ENCODE data around the gene PPT1.
"Not testable (repeated sequence)": the region's sequence is repeated elsewhere in the genome, so short reads cannot be mapped to it uniquely, and the experiment has no call there.

Gene PPT1

GRCh38 chr1:40049725-40050124, 47.3 kb downstream of the PPT1 start:
- Mint-ChIP-seq H3K4me1 (peaks cover 71% of the 10 kb centered on the region), H3K27me3 (no peaks in the 10 kb centered on the region), H3K9me3 (no peaks in the 10 kb centered on the region), H3K27ac (peak overlapping the region; percentile 65), H3K36me3 (peaks cover 42% of the 10 kb centered on the region), H3K4me3 (no peak overlapping the region)
- ATAC-seq: peak; percentile 39

DNA sequence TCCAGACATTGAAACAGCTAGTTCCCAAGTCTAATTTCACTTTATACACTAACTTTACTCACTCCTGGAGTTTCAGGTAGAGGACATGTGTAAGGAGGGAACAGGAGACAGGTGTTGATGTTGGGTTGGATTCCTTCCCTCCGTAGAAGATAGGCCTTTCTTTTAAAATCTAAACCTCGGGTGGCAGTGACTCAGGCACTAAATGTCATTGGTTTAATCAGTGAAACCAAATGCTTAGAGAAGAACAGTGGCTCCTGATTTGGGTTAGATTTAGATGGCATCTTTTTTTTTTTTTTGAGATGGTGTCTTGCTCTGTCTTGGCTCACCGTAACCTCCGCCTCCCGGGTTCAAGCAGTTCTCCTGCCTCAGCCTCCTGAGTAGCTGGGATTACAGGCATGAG, 49.3 kb downstream of the PPT1 start:
- Mint-ChIP-seq H3K4me1 (peaks cover 70% of the 10 kb centered on the region), H3K27ac (peak overlapping the region; percentile 57), H3K36me3 (peaks cover 39% of the 10 kb centered on the region), H3K9me3 (no peaks in the 10 kb centered on the region), H3K27me3 (no peaks in the 10 kb centered on the region), H3K4me3 (no peak overlapping the region)
- ATAC-seq: no peak

DNA sequence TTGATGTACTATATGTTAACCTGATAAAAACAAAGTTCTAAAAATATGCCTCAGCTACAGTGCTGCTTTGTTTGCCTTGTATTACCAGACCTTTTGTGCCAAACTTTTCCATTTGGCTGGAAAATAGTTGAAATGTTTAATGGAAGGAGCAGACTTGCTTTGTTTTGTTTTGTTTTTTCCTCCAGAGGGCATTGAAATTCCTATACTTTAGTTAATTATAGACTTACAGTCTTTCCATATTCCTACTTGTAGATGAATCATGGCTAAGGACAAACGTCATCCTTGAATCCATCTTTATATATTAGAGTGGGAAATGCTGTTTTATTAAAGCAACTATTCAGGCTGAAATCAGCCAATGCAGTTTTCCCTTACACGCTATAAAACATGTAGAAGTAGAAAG, 49.8 kb downstream of the PPT1 start:
- Mint-ChIP-seq H3K27ac (peak overlapping the region; percentile 57), H3K27me3 (no peaks in the 10 kb centered on the region), H3K9me3 (no peaks in the 10 kb centered on the region), H3K4me1 (peaks cover 74% of the 10 kb centered on the region), H3K36me3 (peaks cover 44% of the 10 kb centered on the region), H3K4me3 (no peak overlapping the region)
- ATAC-seq: no peak

GRCh38 chr1:40045766-40046165, 51.3 kb downstream of the PPT1 start:
- Mint-ChIP-seq H3K4me1 (peaks cover 79% of the 10 kb centered on the region), H3K4me3 (peak overlapping the region; percentile 34), H3K27me3 (no peaks in the 10 kb centered on the region), H3K36me3 (peaks cover 46% of the 10 kb centered on the region), H3K9me3 (no peaks in the 10 kb centered on the region), H3K27ac (peak overlapping the region; percentile 69)
- ATAC-seq: no peak

GRCh38 chr1:40045182-40045581, 51.9 kb downstream of the PPT1 start:
- H3K36me3 Mint-ChIP-seq: peaks cover 43% of the 10 kb centered on the region

GRCh38 chr1:40044110-40044509, 52.9 kb downstream of the PPT1 start:
- no peak for ATAC-seq
- no peak overlapping the region for H3K27ac Mint-ChIP-seq
- peaks cover 71% of the 10 kb centered on the region for H3K4me1 Mint-ChIP-seq
- peak overlapping the region; percentile 10 for H3K4me3 Mint-ChIP-seq
- no peaks in the 10 kb centered on the region for H3K27me3 Mint-ChIP-seq
- no peaks in the 10 kb centered on the region for H3K9me3 Mint-ChIP-seq
- H3K36me3 Mint-ChIP-seq: peaks cover 35% of the 10 kb centered on the region

More at GRCh38 chr1:40045182-40045581, 51.9 kb downstream of the PPT1 start:
- Mint-ChIP-seq H3K9me3 (no peaks in the 10 kb centered on the region), H3K4me3 (peak overlapping the region; percentile 55), H3K4me1 (peaks cover 75% of the 10 kb centered on the region), H3K27ac (peak overlapping the region; percentile 69), H3K27me3 (no peaks in the 10 kb centered on the region)
- no peak for ATAC-seq

GRCh38 chr1:40042341-40042740, 54.7 kb downstream of the PPT1 start:
- Mint-ChIP-seq H3K27ac (peak overlapping the region; percentile 96), H3K36me3 (peaks cover 25% of the 10 kb centered on the region), H3K4me1 (peaks cover 68% of the 10 kb centered on the region)

GRCh38 chr1:40041466-40041838, 55.6 kb downstream of the PPT1 start:
- no peaks in the 10 kb centered on the region for H3K9me3 Mint-ChIP-seq
- H3K4me3 Mint-ChIP-seq: peak overlapping the region; percentile 88
- H3K36me3 Mint-ChIP-seq: peaks cover 24% of the 10 kb centered on the region
- no peaks in the 10 kb centered on the region for H3K27me3 Mint-ChIP-seq
- peaks cover 66% of the 10 kb centered on the region for H3K4me1 Mint-ChIP-seq
- peak overlapping the region; percentile 96 for H3K27ac Mint-ChIP-seq
- no peak for ATAC-seq

More at GRCh38 chr1:40042341-40042740, 54.7 kb downstream of the PPT1 start:
- Mint-ChIP-seq H3K4me3 (peak overlapping the region; percentile 70), H3K27me3 (no peaks in the 10 kb centered on the region), H3K9me3 (no peaks in the 10 kb centered on the region)
- ATAC-seq: no peak

- H3K36me3 Mint-ChIP-seq: peaks cover 24% of the 10 kb centered on the region
- H3K27me3 Mint-ChIP-seq: no peaks in the 10 kb centered on the region
- H3K9me3 Mint-ChIP-seq: no peaks in the 10 kb centered on the region
- peak within 1 kb of the TSS; percentile 96 for H3K27ac Mint-ChIP-seq
- peak within 1 kb of the TSS; percentile 88 for H3K4me3 Mint-ChIP-seq
- peaks cover 62% of the 10 kb centered on the region for H3K4me1 Mint-ChIP-seq
- peak; percentile 95 for ATAC-seq
Observed at GRCh38 chr1:40040511-40041465, 56.3 kb downstream of the PPT1 start, which contains the start of gene CAP1. TSS of gene CAP1 (plus strand) at chr1:40040729. CDS start at chr1:40059347, 18,618 bp downstream.

DNA sequence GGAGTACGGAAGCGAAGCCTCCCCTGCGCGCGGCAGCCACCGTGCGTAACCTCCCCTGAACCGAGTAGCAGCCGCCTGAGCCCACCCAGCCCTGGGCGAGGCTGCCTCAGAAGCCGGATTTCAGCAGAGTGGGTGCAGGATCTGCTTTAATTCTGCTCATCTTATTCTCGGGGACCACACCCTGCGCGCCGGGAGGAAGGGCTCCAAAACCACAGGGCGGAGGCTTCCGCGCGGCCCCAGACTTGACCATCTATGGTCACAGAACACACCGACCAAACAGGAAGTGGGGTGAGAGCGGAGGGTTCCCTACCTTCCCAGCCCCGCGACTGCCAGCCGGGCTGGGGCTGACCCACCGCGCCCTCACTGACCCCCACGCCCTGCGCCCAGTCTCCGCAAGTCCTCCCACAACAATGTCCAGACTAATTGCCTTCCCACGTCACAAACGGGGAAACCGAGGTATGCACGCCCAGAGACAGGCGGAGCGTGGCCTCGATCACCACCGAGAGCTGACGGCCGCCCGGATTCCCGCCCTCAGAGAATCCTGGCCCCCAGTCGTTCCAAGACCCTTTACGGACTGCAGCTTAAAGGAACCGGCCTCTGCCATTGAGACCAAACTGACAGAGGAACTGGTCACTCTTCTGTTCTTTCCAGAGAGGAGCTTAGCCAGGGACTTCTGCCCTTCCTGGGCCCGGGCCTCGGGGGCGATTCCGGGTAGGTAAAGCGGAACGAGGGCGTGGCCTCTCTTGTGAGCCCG, 57.1 kb downstream of the PPT1 start:
- Mint-ChIP-seq H3K4me3 (peak overlapping the region; percentile 88), H3K36me3 (peaks cover 15% of the 10 kb centered on the region), H3K9me3 (no peaks in the 10 kb centered on the region), H3K27me3 (no peaks in the 10 kb centered on the region), H3K27ac (peak overlapping the region; percentile 96), H3K4me1 (peaks cover 54% of the 10 kb centered on the region)
- ATAC-seq: peak; percentile 88

GRCh38 chr1:40039245-40039756, 57.8 kb downstream of the PPT1 start:
- Mint-ChIP-seq H3K9me3 (no peaks in the 10 kb centered on the region), H3K27me3 (no peaks in the 10 kb centered on the region), H3K4me1 (peaks cover 55% of the 10 kb centered on the region), H3K27ac (peak overlapping the region; percentile 96), H3K4me3 (peak overlapping the region; percentile 88), H3K36me3 (peaks cover 14% of the 10 kb centered on the region)
- peak; percentile 31 for ATAC-seq

DNA sequence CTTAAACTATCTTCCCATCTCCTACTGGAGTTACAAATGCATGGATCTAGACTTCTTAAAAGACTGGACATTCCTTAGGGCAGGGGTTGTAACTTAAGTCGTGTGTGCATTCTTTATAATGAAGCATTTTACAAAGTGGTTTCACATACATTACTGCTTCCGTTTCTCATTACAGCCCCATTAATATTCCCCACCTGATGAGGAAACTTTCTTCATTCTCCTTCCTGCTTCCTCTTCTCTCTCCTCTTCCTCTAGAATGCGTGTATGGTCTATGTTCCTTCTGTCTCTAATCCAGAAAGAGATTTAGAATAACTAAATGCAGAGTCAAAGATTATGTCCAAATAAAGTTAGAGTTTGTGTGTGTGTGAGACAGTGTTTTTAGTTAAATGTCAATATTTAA, 58.4 kb downstream of the PPT1 start:
- Mint-ChIP-seq H3K4me3 (peak overlapping the region; percentile 1), H3K27ac (peak overlapping the region; percentile 96), H3K4me1 (peaks cover 54% of the 10 kb centered on the region), H3K36me3 (peaks cover 14% of the 10 kb centered on the region), H3K27me3 (no peaks in the 10 kb centered on the region), H3K9me3 (no peaks in the 10 kb centered on the region)
- ATAC-seq: no peak

DNA sequence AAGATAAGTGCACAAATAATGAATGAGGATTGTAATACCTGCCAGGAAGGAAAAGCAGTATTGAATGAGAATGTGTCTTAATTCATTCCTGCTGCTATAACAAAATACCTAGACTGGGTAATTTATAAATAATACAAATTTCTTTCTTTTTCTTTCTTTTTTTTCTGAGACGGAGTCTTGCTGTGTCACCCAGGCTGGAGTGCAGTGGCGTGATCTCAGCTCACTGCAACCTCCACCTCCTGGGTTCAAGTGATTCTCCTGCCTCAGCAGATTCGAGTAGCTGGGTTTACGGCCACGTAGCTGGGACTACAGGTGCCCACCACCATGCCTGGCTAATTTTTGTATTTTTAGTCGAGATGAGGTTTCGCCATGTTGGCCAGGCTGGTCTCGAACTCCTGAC, 59.8 kb downstream of the PPT1 start:
- H3K27ac Mint-ChIP-seq, H3K36me3 Mint-ChIP-seq: not testable (repeated sequence)

GRCh38 chr1:40036574-40036973, 60.5 kb downstream of the PPT1 start:
- no peak for ATAC-seq

More for the DNA sequence above, 59.8 kb downstream of the PPT1 start:
- ATAC-seq, H3K27me3 Mint-ChIP-seq, H3K9me3 Mint-ChIP-seq, H3K4me3 Mint-ChIP-seq: not testable (repeated sequence)
- H3K4me1 Mint-ChIP-seq: peaks cover 46% of the 10 kb centered on the region

DNA sequence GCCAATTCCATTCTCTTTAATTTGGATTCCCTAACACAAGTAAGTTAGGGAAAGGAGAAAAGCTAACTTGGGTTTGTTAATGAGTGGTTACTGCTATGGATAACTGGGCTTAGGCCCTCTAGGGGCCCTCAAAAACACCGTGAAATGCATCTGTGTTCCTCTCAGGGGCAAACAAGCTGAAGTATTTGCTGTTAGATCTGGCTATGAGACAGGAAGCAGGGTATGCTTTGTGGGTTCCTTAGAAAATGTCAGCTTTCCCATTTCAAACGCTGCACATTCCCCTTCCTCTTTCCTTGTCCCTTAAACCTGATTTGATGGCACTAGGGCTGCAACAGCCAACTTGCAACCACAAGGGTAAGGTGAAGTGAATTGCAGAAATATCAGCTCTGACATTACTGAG, 62.2 kb downstream of the PPT1 start:
- no peak for ATAC-seq
- H3K36me3 Mint-ChIP-seq: no peaks in the 10 kb centered on the region
- no peak overlapping the region for H3K4me3 Mint-ChIP-seq
- H3K9me3 Mint-ChIP-seq: no peaks in the 10 kb centered on the region
- peaks cover 47% of the 10 kb centered on the region for H3K4me1 Mint-ChIP-seq
- no peaks in the 10 kb centered on the region for H3K27me3 Mint-ChIP-seq
- peak overlapping the region; percentile 59 for H3K27ac Mint-ChIP-seq

More at GRCh38 chr1:40036574-40036973, 60.5 kb downstream of the PPT1 start:
- Mint-ChIP-seq H3K4me3 (no peak overlapping the region), H3K27ac (no peak overlapping the region), H3K9me3 (no peaks in the 10 kb centered on the region), H3K27me3 (no peaks in the 10 kb centered on the region), H3K4me1 (peaks cover 42% of the 10 kb centered on the region), H3K36me3 (no peaks in the 10 kb centered on the region)
